A673 (cell line): ENCODE data around the gene RFPL1. TPM values are rescaled to one million over a fixed set of nuclear protein-coding genes. Genes with fewer than 3 reads are reported as not detected.

Experiments
- BruUV-seq: library from RNA; stranded (reverse); fragments of 400-500 nt; replicated peaks from 2 replicates; lab custom pipeline; 2021; lab: Mats Ljungman, UMichigan
- CTCF ChIA-PET: fragments of 300-600 bp; sonication (Branson Sonifier 250); formaldehyde crosslinking; loops from one replicate; lab custom pipeline; 2022; ENCODE audit warnings: antibody characterized with exemption; lab: Charles Lee
- POLR2A ChIA-PET: fragments of 300-600 bp; sonication (Branson Sonifier 250); formaldehyde crosslinking; loops from one replicate; lab custom pipeline; 2022; ENCODE audit warnings: antibody characterized with exemption; ENCODE audit not compliant: low non-redundant PET; lab: Charles Lee
- DNase-seq: peaks from one replicate; pipeline ENCODE4 v3.0.0-alpha.2; 2015; ENCODE audit warnings: low spot score
- H3K27ac ChIP-seq: fragments of 200-600 bp; sonication (generic); 2 replicates; pipeline ENCODE4 v1.5.1; 2016; ENCODE audit warnings: mixed run types, low read depth, mild to moderate bottlenecking, mixed read lengths, antibody characterized with exemption, low read length; ENCODE audit not compliant: poor library complexity, severe bottlenecking
- H3K27me3 ChIP-seq: fragments of 200-600 bp; sonication (generic); replicated peaks from 2 replicates; pipeline ENCODE4 v1.6.1; 2017; ENCODE audit warnings: mixed run types, low read depth, mild to moderate bottlenecking, mixed read lengths, antibody characterized with exemption, low read length; ENCODE audit not compliant: insufficient read depth, poor library complexity
- H3K36me3 ChIP-seq: fragments of 200-600 bp; sonication (generic); 2 replicates; pipeline ENCODE4 v1.6.1; 2016; ENCODE audit warnings: mixed run types, mild to moderate bottlenecking, mixed read lengths, antibody characterized with exemption, low read length; ENCODE audit not compliant: insufficient read depth, poor library complexity, severe bottlenecking
- H3K4me1 ChIP-seq: fragments of 200-600 bp; sonication (generic); 2 replicates; pipeline ENCODE4 v1.6.1; 2017; ENCODE audit warnings: mixed run types, mild to moderate bottlenecking, mixed read lengths, antibody characterized with exemption, low read length; ENCODE audit not compliant: insufficient read depth, poor library complexity, severe bottlenecking
- H3K4me3 ChIP-seq: fragments of 200-600 bp; sonication (generic); 2 replicates; pipeline ENCODE4 v1.5.1; 2016; ENCODE audit warnings: low read depth, mixed run types, mild to moderate bottlenecking, mixed read lengths, low read length; ENCODE audit not compliant: poor library complexity, severe bottlenecking
- H3K9me3 ChIP-seq: fragments of 200-600 bp; sonication (generic); 2 replicates; pipeline ENCODE4 v1.6.1; 2016; ENCODE audit warnings: mixed run types, low read depth, mild to moderate bottlenecking, mixed read lengths, antibody characterized with exemption, low read length; ENCODE audit not compliant: poor library complexity, severe bottlenecking
- CTCF ChIP-seq: fragments of 300-800, 200-600 bp; sonication (generic); conservative IDR thresholded peaks from 2 replicates; pipeline ENCODE4 v1.5.1; 2017; ENCODE audit warnings: low read depth, mild to moderate bottlenecking, antibody characterized with exemption, low read length, moderate library complexity, mixed read lengths
- EZH2 ChIP-seq: fragments of 200-600 bp; sonication (generic); IDR thresholded peaks from 2 replicates; pipeline ENCODE4 v1.6.1; 2017; ENCODE audit warnings: borderline replicate concordance, low read depth, mild to moderate bottlenecking, mixed read lengths, antibody characterized with exemption, low read length; ENCODE audit not compliant: poor library complexity, severe bottlenecking
- intact Hi-C: fragments of 100-400 bp; cut with micrococcal nuclease; formaldehyde crosslinking; loops from one replicate; pipeline ENCODE4 v1.10.0; 2022; ENCODE audit not compliant: unreplicated experiment
- total RNA-seq: library from RNA; stranded (reverse); gene quantifications from 2 replicates; pipeline ENCODE4 v1.2.3, GENCODE V29; 2021

RFPL1 gene
- total RNA-seq, 1 experiment from 2014 or later, result not detected

- H3K4me1 ChIP-seq, result no peaks in the 10 kb centered on the region
- no peak for TF ChIP-seq CTCF
- no peak for TF ChIP-seq EZH2
- H3K27me3 ChIP-seq, result peaks cover 2% of the 10 kb centered on the region
- no peak for DNase-seq
- ChIA-PET POLR2A (no interaction called here), CTCF (interaction anchor here (0.6 kb wide), 1 partner anchor 57 kb away, joined by 5 read pairs; no protein-coding TSS in a partner anchor)
- H3K4me3 ChIP-seq, result no peak overlapping the region
- BruUV-seq, result no TSS peak
- H3K36me3 ChIP-seq, result no peaks in the 10 kb centered on the region
- no peak overlapping the region for H3K27ac ChIP-seq
- intact Hi-C loops, result no loop called here
- H3K9me3 ChIP-seq, result no peaks in the 10 kb centered on the region
Measured at GRCh38 chr22:29427176-29427760, 11.1 kb upstream of the RFPL1 start.

- H3K27ac ChIP-seq, result no peak overlapping the region
- CTCF ChIA-PET, result no interaction called here
- no peak overlapping the region for H3K4me3 ChIP-seq
- no TSS peak for BruUV-seq
- H3K27me3 ChIP-seq, result peaks cover 2% of the 10 kb centered on the region
- H3K36me3 ChIP-seq, result no peaks in the 10 kb centered on the region
- no peaks in the 10 kb centered on the region for H3K4me1 ChIP-seq
- H3K9me3 ChIP-seq, result no peaks in the 10 kb centered on the region
- POLR2A ChIA-PET, result no interaction called here
- TF ChIP-seq EZH2, result no peak
- no peak for TF ChIP-seq CTCF
- intact Hi-C loops, result no loop called here
- DNase-seq, result no peak
Measured at GRCh38 chr22:29431986-29432385, 6.4 kb upstream of the RFPL1 start.

- intact Hi-C loops, result no loop called here
- POLR2A ChIA-PET, result no interaction called here
- no peak for DNase-seq
- no peaks in the 10 kb centered on the region for H3K9me3 ChIP-seq
- H3K4me1 ChIP-seq, result no peaks in the 10 kb centered on the region
- TF ChIP-seq CTCF (no peak), EZH2 (no peak)
- CTCF ChIA-PET, result no interaction called here
- no peak overlapping the region for H3K4me3 ChIP-seq
- peaks cover 2% of the 10 kb centered on the region for H3K27me3 ChIP-seq
- no peaks in the 10 kb centered on the region for H3K36me3 ChIP-seq
- BruUV-seq, result no TSS peak
- no peak overlapping the region for H3K27ac ChIP-seq
Measured at GRCh38 chr22:29433856-29434255, 4.5 kb upstream of the RFPL1 start.
